IMR-90 (cell line): ENCODE measurements around the gene CDH13. TPM values are rescaled to one million over a fixed set of nuclear protein-coding genes. Genes with fewer than 3 reads are reported as not detected.

ENCODE experiments used
- ATAC-seq: fragments of 200-7000 bp; cut with Tn5 transposase; 2 replicates; pipeline ENCODE4 v1.9.1; 2020; ENCODE audit warnings: low read depth, mild to moderate bottlenecking, moderate library complexity
- BruUV-seq: library from RNA; stranded (reverse); fragments of 400-500 nt; replicated peaks from 2 replicates; lab custom pipeline; 2021; lab: Mats Ljungman, UMichigan
- CTCF ChIA-PET: fragments of 300-600 bp; formaldehyde crosslinking; extraction: SDS; loops from one replicate; lab custom pipeline; 2021; ENCODE audit warnings: antibody characterized with exemption; lab: Yijun Ruan, JAX
- POLR2A ChIA-PET: fragments of 300-600 bp; sonication (Branson Sonifier 250); formaldehyde crosslinking; loops from one replicate; lab custom pipeline; 2022; ENCODE audit warnings: antibody characterized with exemption; ENCODE audit not compliant: unreplicated experiment; lab: Charles Lee
- DNase-seq: peaks from one replicate; pipeline ENCODE4 v3.0.0; 2013
- H2AFZ ChIP-seq: replicated peaks from 2 replicates; pipeline ENCODE3; 2013; ENCODE audit warnings: low read length, mild to moderate bottlenecking; ENCODE audit not compliant: poor library complexity
- H2AK5ac ChIP-seq: 2 replicates; pipeline ENCODE4 v1.6.1; 2013; ENCODE audit warnings: low read depth, low read length, inconsistent platforms
- H2AK9ac ChIP-seq: replicated peaks from 2 replicates; pipeline ENCODE3; 2013; ENCODE audit warnings: mild to moderate bottlenecking, low read depth, low read length, moderate library complexity; ENCODE audit not compliant: poor library complexity
- H2BK120ac ChIP-seq: 2 replicates; pipeline ENCODE4 v1.6.1; 2013; ENCODE audit warnings: low read depth, low read length, inconsistent platforms
- H2BK15ac ChIP-seq: 3 replicates; pipeline ENCODE4 v1.6.1; 2013; ENCODE audit warnings: low read depth, low read length, inconsistent platforms
- H2BK20ac ChIP-seq: 2 replicates; pipeline ENCODE4 v1.6.1; 2013; ENCODE audit warnings: low read depth, mild to moderate bottlenecking, inconsistent platforms, low read length, moderate library complexity
- H2BK5ac ChIP-seq: 2 replicates; pipeline ENCODE4 v1.6.1; 2013; ENCODE audit warnings: mild to moderate bottlenecking, low read depth, low read length, inconsistent platforms; ENCODE audit not compliant: poor library complexity, severe bottlenecking
- H3K14ac ChIP-seq: replicated peaks from 2 replicates; pipeline ENCODE4 v1.6.1; 2013; ENCODE audit warnings: low read depth, low read length, inconsistent platforms
- H3K18ac ChIP-seq: 2 replicates; pipeline ENCODE4 v1.6.1; 2013; ENCODE audit warnings: low read depth, low read length, control low read depth
- H3K23ac ChIP-seq: 2 replicates; pipeline ENCODE4 v1.6.1; 2013; ENCODE audit warnings: low read depth, low read length, inconsistent platforms
- H3K27ac ChIP-seq: 2 replicates; pipeline ENCODE4 v1.5.1; 2013; ENCODE audit warnings: mild to moderate bottlenecking, control low read depth, low read length; ENCODE audit not compliant: insufficient read depth
- H3K27me3 ChIP-seq: 2 replicates; pipeline ENCODE4 v1.6.1; 2013; ENCODE audit warnings: low read length; ENCODE audit not compliant: control insufficient read depth, insufficient read depth
- H3K36me3 ChIP-seq: 2 replicates; pipeline ENCODE4 v1.6.1; 2013; ENCODE audit warnings: low read length, mixed read lengths; ENCODE audit not compliant: control insufficient read depth, insufficient read depth
- H3K4ac ChIP-seq: 2 replicates; pipeline ENCODE4 v1.6.1; 2013; ENCODE audit warnings: low read depth, low read length, inconsistent platforms
- H3K4me1 ChIP-seq: 2 replicates; pipeline ENCODE4 v1.6.1; 2013; ENCODE audit warnings: low read length, mixed read lengths; ENCODE audit not compliant: control insufficient read depth, insufficient read depth
- H3K4me2 ChIP-seq: 2 replicates; pipeline ENCODE4 v1.6.1; 2013; ENCODE audit warnings: low read depth, mild to moderate bottlenecking, control low read depth, low read length, moderate library complexity
- H3K4me3 ChIP-seq: 2 replicates; pipeline ENCODE4 v1.5.1; 2013; ENCODE audit warnings: low read depth, mild to moderate bottlenecking, control low read depth, low read length, moderate library complexity; ENCODE audit not compliant: insufficient read depth
- H3K56ac ChIP-seq: 2 replicates; pipeline ENCODE4 v1.6.1; 2013; ENCODE audit warnings: low read length, inconsistent platforms; ENCODE audit not compliant: insufficient read depth; ENCODE audit errors: extremely low read depth
- H3K79me1 ChIP-seq, 2 experiments: 2 replicates each; pipeline ENCODE4 v1.6.1; 2013; ENCODE audit warnings: low read length in 2 of 2, inconsistent platforms in 1 of 2, low read depth in 1 of 2
- H3K9ac ChIP-seq: 2 replicates; pipeline ENCODE4 v1.6.1; 2013; ENCODE audit warnings: low read depth, low read length, control low read depth
- H3K9me1 ChIP-seq: 2 replicates; pipeline ENCODE4 v1.6.1; 2013; ENCODE audit warnings: low read length, inconsistent platforms; ENCODE audit not compliant: insufficient read depth
- H3K9me3 ChIP-seq: 2 replicates; pipeline ENCODE4 v1.6.1; 2013; ENCODE audit warnings: low read length; ENCODE audit not compliant: control insufficient read depth, insufficient read depth
- H4K20me1 ChIP-seq: 2 replicates; pipeline ENCODE4 v1.6.1; 2013; ENCODE audit warnings: low read length, inconsistent platforms; ENCODE audit not compliant: insufficient read depth
- H4K5ac ChIP-seq: 2 replicates; pipeline ENCODE4 v1.6.1; 2013; ENCODE audit warnings: mild to moderate bottlenecking, low read depth, low read length, control low read depth
- H4K8ac ChIP-seq, 2 experiments: 2 replicates each; pipeline ENCODE4 v1.6.1; 2013; ENCODE audit warnings: low read depth in 2 of 2, low read length in 2 of 2, control low read depth in 1 of 2, inconsistent platforms in 1 of 2
- H4K91ac ChIP-seq: 2 replicates; pipeline ENCODE4 v1.6.1; 2013; ENCODE audit warnings: low read depth, low read length, inconsistent platforms; ENCODE audit not compliant: insufficient read depth
- BHLHE40 ChIP-seq: fragments of 150-350 bp; IDR thresholded peaks from 2 replicates; pipeline ENCODE4 v1.6.1; 2016; ENCODE audit warnings: mild to moderate bottlenecking, low read depth, low read length
- CEBPB ChIP-seq: IDR thresholded peaks from 2 replicates; pipeline ENCODE4 v1.6.1; 2012; ENCODE audit warnings: low read depth, low read length, improper control_type of control experiment
- CHD1 ChIP-seq: IDR thresholded peaks from 2 replicates; pipeline ENCODE4 v1.6.1; 2012; ENCODE audit warnings: low read depth, low read length, improper control_type of control experiment
- CTCF ChIP-seq: conservative IDR thresholded peaks from 2 replicates; pipeline ENCODE4 v1.5.1; 2012; ENCODE audit warnings: mild to moderate bottlenecking, low read depth, low read length, improper control_type of control experiment
- ELK1 ChIP-seq: fragments of 150-350 bp; IDR thresholded peaks from 2 replicates; pipeline ENCODE4 v1.6.1; 2016; ENCODE audit warnings: low read depth, mild to moderate bottlenecking, low read length, moderate library complexity, borderline replicate concordance
- FOS ChIP-seq: fragments of 150-350 bp; IDR thresholded peaks from 2 replicates; pipeline ENCODE4 v1.6.1; 2016; ENCODE audit warnings: low read depth, low read length
- MAFK ChIP-seq: IDR thresholded peaks from 2 replicates; pipeline ENCODE4 v1.6.1; 2012; ENCODE audit warnings: low read depth, low read length, improper control_type of control experiment
- MAZ ChIP-seq: IDR thresholded peaks from 2 replicates; pipeline ENCODE4 v1.6.1; 2012; ENCODE audit warnings: low read depth, mild to moderate bottlenecking, low read length, improper control_type of control experiment, moderate library complexity, borderline replicate concordance
- MXI1 ChIP-seq: IDR thresholded peaks from 2 replicates; pipeline ENCODE4 v1.6.1; 2012; ENCODE audit warnings: low read depth, mild to moderate bottlenecking, low read length, moderate library complexity, borderline replicate concordance
- NFE2L2 ChIP-seq: fragments of 150-350 bp; IDR thresholded peaks from 2 replicates; pipeline ENCODE4 v1.6.1; 2016; ENCODE audit warnings: low read depth, mild to moderate bottlenecking, low read length
- POLR2A ChIP-seq: IDR thresholded peaks from 2 replicates; pipeline ENCODE4 v1.6.1; 2012; ENCODE audit warnings: mild to moderate bottlenecking, low read depth, low read length
- RAD21 ChIP-seq: IDR thresholded peaks from 2 replicates; pipeline ENCODE4 v1.6.1; 2012; ENCODE audit warnings: low read length, improper control_type of control experiment
- RCOR1 ChIP-seq: IDR thresholded peaks from 2 replicates; pipeline ENCODE4 v1.6.1; 2012; ENCODE audit warnings: mild to moderate bottlenecking, low read length, improper control_type of control experiment; ENCODE audit not compliant: insufficient replicate concordance
- RFX5 ChIP-seq: IDR thresholded peaks from 2 replicates; pipeline ENCODE4 v1.8.0; 2012; ENCODE audit warnings: low read depth, mild to moderate bottlenecking, low read length, moderate library complexity
- SMC3 ChIP-seq: fragments of 150-350 bp; IDR thresholded peaks from 2 replicates; pipeline ENCODE4 v1.6.1; 2016; ENCODE audit warnings: low read depth, mild to moderate bottlenecking, antibody characterized with exemption, low read length, moderate library complexity
- USF2 ChIP-seq: fragments of 150-350 bp; IDR thresholded peaks from 2 replicates; pipeline ENCODE4 v1.6.1; 2017; ENCODE audit warnings: mild to moderate bottlenecking, antibody characterized with exemption, low read length, low read depth
- WGBS, 2 experiments: methylation state at CpG; one replicate each; pipeline versions ENCODE4 v1.1.5 to v1.1.7; 2013; ENCODE audit warnings: missing lambda C conversion rate in 2 of 2; ENCODE audit not compliant: insufficient read length in 1 of 2; ENCODE audit errors: extremely low coverage in 2 of 2; 5-methylcytosine and 5-hydroxymethylcytosine counted together
- dilution Hi-C: fragments of 300-500 bp; cut with HindIII; formaldehyde crosslinking; loops from one replicate; pipeline ENCODE4 v1.14.3; 2018; ENCODE audit warnings: low sequenced_read_pairs; ENCODE audit not compliant: unreplicated experiment
- in situ Hi-C: fragments of 300-500 bp; cut with MboI; formaldehyde crosslinking; loops from 3 replicates; pipeline ENCODE4 v1.14.3; 2019; ENCODE audit warnings: low sequenced_read_pairs, inconsistent platforms, mixed read lengths
- intact Hi-C: fragments of 100-400 bp; cut with micrococcal nuclease; formaldehyde crosslinking; loops from 2 replicates; pipeline ENCODE4 v1.10.0; 2022
- polyA plus RNA-seq, 3 experiments: library from polyadenylated mRNA; depleted of rRNA; stranded (reverse); fragments of >200 nt; gene quantifications; 2 replicates each; pipeline ENCODE4 v1.2.3, GENCODE V29; 2012; ENCODE audit warnings: low replicate concordance in 1 of 3
- total RNA-seq: library from RNA; depleted of rRNA; stranded (reverse); fragments of >200 nt; gene quantifications from 2 replicates; pipeline ENCODE4 v1.2.3, GENCODE V29; 2012

The CDH13 gene
- total and polyA plus RNA-seq, 2 of the 4 experiments (the other 2 are of a cell fraction) = 61.6 to 74.7 TPM

GRCh38 chr16:82748026-82748425, 121.3 kb downstream of the CDH13 start:
- Histone ChIP-seq H3K4ac (no peak overlapping the region), H2BK120ac (peak overlapping the region; percentile 9; the same call in 1 of the 2 replicates), H4K5ac (no peak overlapping the region), H3K4me2 (no peak overlapping the region), H3K36me3 (no peaks in the 10 kb centered on the region), H3K27me3 (no peaks in the 10 kb centered on the region), H2AK9ac (no peak overlapping the region), H3K79me1 (peaks cover 0 to 40% of the 10 kb centered on the region in 2 experiments; a peak in 3 of 4 replicates), H4K91ac (no peak overlapping the region), H3K9me3 (no peaks in the 10 kb centered on the region), H2AFZ (no peak overlapping the region), H3K27ac (no peak overlapping the region), H2BK20ac (no peak overlapping the region), H3K4me3 (no peak overlapping the region), H2BK5ac (no peak overlapping the region), H4K20me1 (no peaks in the 10 kb centered on the region), H3K9ac (no peak overlapping the region), H3K56ac (no peak overlapping the region), H3K18ac (no peak overlapping the region), H4K8ac (no peak overlapping the region), H3K23ac (no peak overlapping the region), H3K4me1 (no peaks in the 10 kb centered on the region), H2BK15ac (no peak overlapping the region), H3K9me1 (0 out of 2 replicates have a peak, but pooled peaks cover 3% of the 10 kb centered on the region), H3K14ac (0 out of 2 replicates have a peak overlapping the region, but pooled peaks have one; percentile 15), H2AK5ac (no peak overlapping the region)
- ChIA-PET CTCF (no interaction called here), POLR2A (no interaction called here)
- ATAC-seq (peak; percentile 57; the same call in 1 of the 2 replicates), DNase-seq (peak; percentile 66)
- in situ Hi-C loops (no loop called here), intact Hi-C loops (loop anchor here (2.0 to 5.0 kb wide), 2 partner anchors 321 to 469 kb away; no protein-coding TSS in a partner anchor), dilution Hi-C loops (no loop called here)
- 60% methylated on average over 2 of the region's 5 CpGs; no CpG with 5 or more reads in 1 of the 2 experiments for WGBS, 2 experiments
- TF ChIP-seq MXI1 (no peak), MAFK (no peak), ELK1 (no peak), CTCF (peak; percentile 42), BHLHE40 (no peak), MAZ (no peak), CEBPB (no peak), FOS (no peak), USF2 (no peak), CHD1 (no peak), SMC3 (0 out of 2 replicates have a peak, but pooled peaks have one; percentile 7), RAD21 (peak; percentile 43), NFE2L2 (no peak), RCOR1 (no peak), RFX5 (no peak), POLR2A (no peak)
- no TSS peak for BruUV-seq
